Activated CD4-positive, alpha-beta T cell treated with anti-CD3 and anti-CD28 coated beads for 24 hours (primary cell): ENCODE results near the gene KLHL1.

Source experiments
- DNase-seq, 2 donors: peaks; one replicate each; pipeline ENCODE4 v3.0.0-alpha.2; 2020; ENCODE audit warnings: low read depth in 2 of 2

KLHL1 gene

DNA sequence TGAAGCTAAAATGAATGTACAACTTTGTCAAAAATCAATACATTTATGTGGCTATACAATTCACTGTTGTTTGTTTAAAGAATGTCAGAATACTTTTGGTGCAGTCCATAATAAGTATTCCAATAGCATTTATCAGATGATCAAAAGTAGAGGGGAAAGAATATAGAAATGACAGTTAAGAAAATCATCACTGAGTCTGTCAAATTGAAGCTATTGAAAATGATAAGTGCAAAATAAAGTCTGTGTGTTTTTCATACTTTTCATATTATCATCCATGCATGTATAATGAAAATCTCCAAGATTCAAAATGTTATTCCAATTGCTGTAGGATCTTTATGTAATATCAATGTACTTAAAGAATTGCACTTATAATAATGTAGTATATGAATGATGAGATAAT, 93.9 kb downstream of the KLHL1 start:
- no peak for DNase-seq

DNA sequence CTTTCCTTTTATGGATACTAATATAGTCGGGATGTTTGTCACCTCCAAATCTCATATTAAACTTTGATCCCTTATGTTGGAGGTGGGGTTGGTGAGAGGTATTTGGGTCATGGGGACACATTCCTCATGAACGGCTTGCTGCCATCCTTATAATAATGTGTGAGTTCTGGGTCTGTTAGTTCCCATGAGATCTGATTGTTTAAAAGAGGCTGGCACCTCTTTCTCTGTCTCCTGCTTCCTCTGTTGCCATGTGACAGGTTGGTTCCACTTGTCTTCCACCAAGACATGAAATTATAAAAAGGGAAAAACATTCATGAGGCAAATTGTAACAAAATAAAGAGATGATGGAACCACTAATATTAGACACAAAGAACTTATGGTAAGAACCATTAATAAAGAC, 108.4 kb downstream of the KLHL1 start:
- no peak for DNase-seq

GRCh38 chr13:69997061-69997460, 111.2 kb downstream of the KLHL1 start:
- no peak for DNase-seq

DNA sequence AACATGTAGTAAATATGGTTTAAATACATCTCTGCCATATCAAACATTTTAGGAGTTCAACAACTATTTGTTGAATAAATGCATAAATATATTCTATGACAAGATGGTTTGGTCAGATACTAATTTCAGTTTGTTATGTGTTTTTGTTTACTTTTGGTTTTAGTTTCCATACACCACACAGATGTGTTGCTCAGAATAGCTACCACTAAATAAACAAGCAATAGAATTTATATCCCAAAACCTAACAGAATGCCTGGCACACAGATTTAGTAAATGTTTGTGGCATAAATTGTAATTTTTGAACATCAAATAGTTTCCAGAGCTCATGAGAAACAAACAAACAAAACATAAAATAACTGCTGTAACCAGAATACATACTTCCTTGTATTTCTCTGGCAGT, 127.5 kb downstream of the KLHL1 start:
- no peak for DNase-seq

DNA sequence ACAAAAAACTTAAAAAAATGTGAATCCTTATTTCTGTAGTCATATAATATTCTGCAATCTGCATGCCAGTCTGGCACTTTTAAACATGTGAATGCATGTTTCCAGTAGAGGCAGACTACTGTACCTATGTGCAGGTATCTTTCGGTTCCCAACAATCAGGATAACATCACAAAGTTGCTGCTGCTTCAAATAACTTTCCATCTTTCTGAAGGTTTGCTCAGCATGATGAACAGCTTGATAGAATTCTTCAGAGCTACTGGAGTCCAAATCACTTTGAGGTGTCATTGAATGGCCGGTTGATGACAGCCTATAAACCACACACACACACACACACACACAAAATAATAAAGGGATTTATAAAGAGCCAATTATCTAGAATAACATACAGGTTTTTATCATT, 132.8 kb downstream of the KLHL1 start:
- DNase-seq, result no peak

DNA sequence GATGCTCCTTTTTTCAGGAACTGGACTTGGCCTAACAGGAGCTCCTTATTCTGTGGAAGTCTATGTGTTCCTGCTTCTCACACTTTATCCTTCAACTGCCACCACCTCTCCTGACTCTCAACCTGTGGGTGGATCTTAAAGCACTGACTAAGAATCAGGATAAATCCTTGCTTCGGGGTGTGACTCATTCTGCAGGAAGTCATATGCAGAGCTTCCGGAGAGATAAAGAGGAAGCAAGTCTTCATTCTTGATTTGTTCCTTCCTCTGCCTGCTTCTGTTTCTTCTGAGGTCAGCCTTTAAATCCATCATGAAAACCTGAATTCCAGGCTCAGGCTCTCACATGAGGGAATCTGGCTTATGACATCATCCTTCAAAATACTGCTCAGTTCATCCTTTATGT, 137.7 kb downstream of the KLHL1 start:
- no peak for DNase-seq

- DNase-seq, result no peak
Measured at GRCh38 chr13:69959046-69959445, 149.2 kb downstream of the KLHL1 start.

- no peak for DNase-seq
Measured at GRCh38 chr13:69956839-69957238, 151.4 kb downstream of the KLHL1 start.

DNA sequence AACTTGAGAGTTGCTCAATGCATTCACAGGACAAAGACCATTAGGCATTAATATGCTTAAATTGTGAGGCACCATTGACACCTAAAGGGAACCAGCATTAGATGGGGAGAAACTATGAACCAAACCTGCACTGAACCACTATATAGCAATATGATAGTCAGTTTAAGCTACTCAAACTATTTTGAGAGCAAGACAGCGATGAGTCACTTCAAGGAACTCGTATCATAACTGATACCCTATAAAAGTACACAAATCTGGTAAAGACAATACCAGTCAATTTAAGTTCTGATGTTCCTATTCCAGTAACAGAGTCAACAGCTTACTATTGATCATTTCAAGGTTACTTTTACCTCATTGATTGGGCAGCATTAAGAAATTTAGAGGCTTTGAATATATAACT, 151.9 kb downstream of the KLHL1 start:
- no peak for DNase-seq

DNA sequence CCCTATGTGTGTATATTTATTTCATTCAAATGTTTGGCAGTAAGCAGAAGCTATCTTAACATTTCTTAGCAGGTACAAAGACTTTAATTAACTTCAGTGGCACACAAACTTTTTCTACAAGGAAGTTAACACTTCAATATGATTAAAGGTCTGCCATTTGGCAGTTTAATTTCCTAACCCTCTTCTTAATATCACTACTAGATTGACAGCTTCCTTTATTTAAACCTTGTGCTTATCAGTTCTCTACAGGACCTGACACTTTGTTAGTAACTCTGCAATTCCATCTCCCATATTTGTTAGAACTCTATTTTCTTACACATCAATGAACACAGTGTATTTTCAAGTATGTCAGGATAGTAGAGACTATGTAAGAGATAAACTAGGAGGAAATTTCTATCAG, 153.0 kb downstream of the KLHL1 start:
- no peak for DNase-seq

DNA sequence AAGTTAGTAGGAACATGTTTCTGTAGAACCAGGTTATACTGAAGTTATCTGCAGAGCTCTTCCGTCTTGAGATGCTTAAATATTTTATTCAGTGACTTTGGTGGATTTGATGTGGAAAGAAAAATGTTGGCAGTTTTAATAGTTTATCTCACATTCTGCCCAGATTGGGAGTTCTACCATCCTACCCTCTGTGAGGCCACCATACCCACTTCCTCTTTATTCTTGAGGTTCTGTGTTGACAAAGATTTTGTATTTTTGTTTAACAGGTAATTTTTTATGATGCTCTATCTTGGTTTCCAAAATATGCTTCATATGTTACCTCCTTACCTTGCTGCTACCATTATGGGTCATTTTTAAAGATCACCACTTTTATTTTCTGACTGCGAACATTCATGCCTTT, 156.8 kb downstream of the KLHL1 start:
- no peak for DNase-seq

DNA sequence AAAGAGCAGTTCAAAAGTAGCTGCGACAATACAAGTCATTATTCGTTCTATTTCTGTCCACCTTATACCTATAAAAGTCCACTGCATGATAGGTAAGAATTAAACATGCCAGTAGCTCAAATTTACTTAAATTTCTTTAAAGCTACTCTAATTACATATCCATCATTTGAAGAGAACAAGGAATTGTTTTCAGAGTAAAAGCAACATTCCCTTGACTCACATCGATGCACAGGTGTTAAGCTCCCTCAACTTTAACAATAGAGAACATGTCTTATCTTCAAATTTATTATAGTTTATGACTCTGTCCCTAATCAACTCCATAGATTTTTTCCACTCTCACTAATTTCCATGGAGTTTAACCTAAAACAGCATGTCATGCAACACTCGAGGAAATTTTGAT, 158.1 kb downstream of the KLHL1 start:
- no peak for DNase-seq

DNA sequence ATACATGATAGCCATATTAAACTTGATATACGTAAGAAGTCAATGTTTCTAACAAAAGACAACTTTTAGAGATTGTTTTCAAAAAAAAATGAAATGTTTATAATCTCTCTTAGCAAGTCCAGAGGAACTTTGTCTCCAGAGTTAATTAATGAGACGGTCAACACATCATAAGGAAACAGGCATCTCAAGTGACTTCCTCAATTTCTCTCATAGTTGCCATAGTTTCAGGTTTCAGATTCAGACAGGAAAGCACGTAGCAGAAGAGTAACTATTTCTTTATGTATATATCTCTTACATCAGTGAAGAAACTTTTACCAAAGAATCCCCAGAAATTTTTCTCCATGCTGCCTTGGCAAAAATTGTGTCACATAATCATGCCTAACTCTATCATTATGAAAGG, 160.2 kb downstream of the KLHL1 start:
- no peak for DNase-seq

DNA sequence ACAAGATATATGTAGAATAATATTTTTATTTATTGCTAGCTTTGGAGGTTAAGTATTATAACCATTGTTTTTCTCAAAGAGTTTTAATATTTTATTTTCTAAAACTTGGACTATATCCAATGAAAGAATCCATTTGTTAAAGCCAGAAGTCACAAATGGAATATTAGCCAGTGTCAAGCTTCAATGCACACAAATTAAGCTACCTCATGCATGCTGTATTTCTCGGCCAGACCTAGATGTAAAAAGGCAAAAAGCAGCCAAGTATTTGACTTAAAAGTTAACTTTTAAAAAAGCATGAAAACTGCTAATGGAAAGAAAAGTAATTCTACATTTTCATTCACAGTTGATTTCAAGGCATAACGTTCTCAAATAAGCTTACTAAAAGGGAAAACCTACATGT, 160.7 kb downstream of the KLHL1 start:
- no peak for DNase-seq

- no peak for DNase-seq
Measured at GRCh38 chr13:69946511-69946910, 161.7 kb downstream of the KLHL1 start.

DNA sequence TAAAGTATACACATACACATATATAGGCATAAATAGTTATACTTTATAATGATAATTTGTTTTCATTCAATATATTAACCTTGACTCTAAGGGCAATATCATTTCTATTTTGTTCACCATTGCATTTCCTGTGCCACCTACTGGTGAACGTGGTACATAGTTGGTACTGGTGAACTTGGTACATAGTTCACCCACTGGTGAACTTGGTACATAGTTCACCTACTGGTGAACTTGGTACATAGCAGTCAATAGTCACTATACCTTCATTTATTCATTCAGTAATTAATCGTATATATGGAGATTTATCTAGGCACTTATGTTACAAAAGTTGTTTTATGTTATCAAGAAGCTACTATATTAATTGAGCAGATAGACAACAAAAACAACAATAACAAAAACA, 173.2 kb downstream of the KLHL1 start:
- no peak for DNase-seq

DNA sequence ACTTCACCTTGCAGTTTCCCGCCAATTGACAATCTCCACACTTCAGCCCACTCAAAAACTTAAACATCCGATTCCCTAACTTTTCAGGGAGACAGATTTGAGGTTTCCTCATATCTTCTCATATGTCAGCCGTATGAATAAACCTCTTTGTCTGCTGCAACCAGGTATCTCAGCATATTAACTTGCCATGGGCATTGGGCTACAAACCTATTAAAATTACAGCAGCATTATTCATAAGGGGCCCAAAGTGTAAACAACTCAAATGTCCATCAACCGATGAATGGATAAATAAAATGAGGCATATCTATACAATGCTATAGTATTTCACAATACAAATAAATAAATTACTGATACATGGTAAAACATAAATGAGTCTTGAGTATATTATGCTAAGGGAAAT, 180.0 kb downstream of the KLHL1 start:
- DNase-seq, result no peak

DNA sequence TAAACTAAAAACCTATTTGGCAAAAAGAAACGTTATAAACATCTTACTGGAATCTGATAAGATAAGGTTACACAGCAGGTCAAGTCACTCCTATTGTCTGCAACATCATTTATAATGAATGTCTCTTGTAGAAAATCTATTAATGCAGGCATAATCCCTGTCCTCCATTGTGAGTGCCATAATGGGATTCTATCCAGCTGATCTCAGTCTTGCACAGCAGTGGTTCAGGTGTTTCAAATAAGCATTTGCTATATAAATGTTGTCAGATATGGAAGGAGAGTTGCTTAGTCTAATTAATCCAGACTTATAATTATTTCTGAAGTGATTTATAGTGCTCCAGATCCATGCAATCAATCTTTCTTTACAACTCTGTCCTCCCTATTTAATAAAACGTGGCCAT, 187.1 kb downstream of the KLHL1 start:
- DNase-seq, result no peak

DNA sequence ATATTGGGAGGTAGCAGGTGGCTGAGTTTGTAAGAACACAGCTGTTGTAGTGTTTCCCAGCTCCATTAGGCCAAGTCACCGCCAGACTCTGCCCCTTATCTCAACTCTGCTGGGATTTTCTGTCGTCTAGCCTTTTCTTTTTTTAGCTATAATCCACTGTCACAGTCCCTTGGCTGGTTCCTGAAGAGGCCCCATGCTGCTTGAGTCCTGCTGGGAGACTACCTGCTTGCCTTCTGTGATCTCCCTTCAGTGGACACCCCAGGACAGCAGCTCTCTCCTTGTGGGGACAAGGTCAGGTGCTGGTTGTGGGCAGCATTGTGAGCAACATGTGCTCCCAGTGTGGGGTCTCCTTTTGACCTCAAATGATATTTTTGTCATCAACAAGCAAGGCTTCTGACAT, 195.6 kb downstream of the KLHL1 start:
- DNase-seq, result no peak

- no peak for DNase-seq
Measured at GRCh38 chr13:69910800-69911199, 197.5 kb downstream of the KLHL1 start.

DNA sequence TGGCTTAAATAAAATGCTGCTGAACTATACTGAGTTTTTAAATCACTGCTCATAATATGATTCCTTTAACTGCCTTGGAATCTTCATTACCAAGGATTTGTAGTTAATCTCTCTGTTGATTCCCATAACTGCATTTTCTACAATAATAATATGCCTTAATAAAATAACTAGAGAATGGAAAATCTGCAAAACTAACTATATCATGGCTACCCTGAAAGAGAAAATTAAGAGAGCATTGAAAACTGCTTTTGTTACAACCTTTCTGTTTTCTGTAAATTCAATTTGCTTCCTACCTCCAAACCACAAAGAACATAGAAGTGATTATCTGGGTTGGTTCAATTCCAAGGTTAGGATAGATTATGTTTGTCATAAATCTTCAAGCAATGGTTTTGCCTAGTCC, 203.5 kb downstream of the KLHL1 start:
- no peak for DNase-seq

DNA sequence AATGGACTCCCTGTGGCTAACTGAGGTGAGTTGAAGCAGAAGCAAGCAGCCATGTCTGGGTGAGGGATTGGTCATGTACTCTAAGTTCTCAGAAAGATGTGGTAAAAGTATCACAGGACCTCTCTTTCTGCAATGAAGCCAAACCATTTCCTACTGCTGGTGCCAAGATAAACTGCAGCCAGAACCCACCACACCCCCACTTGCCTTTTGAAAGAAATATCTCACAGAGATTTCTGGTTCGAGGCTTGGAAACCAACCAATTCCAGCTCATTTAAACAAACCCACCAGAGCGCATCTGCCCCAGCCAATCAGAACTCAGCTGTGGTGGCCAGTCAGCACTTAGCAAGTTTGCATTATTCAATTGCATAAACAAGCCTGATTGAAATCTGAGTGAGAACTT, 205.2 kb downstream of the KLHL1 start:
- DNase-seq, result no peak

- no peak for DNase-seq
Measured at GRCh38 chr13:69882451-69882850, 225.8 kb downstream of the KLHL1 start.

- DNase-seq, result no peak
Measured at GRCh38 chr13:69879936-69880335, 228.3 kb downstream of the KLHL1 start.
